Activated B cell treated with CpG ODN at 0.5 μM for 24 hours (primary cell): ENCODE measurements around the gene PRR7. TPM values are rescaled to one million over a fixed set of nuclear protein-coding genes. Genes with fewer than 3 reads are reported as not detected.

Source experiments
- ATAC-seq: fragments of 200-7000 bp; cut with Tn5 transposase; one replicate; pipeline ENCODE4 v1.10.0; 2021; ENCODE audit warnings: low read depth, mild to moderate bottlenecking, moderate library complexity
- CTCF ChIA-PET: fragments of 350-600 bp; sonication (Branson Sonifier 250); formaldehyde crosslinking; loops from one replicate; lab custom pipeline; 2021; ENCODE audit warnings: antibody characterized with exemption; lab: Charles Lee
- POLR2A ChIA-PET: fragments of 350-600 bp; sonication (Branson Sonifier 250); formaldehyde crosslinking; loops from one replicate; lab custom pipeline; 2021; ENCODE audit warnings: antibody characterized with exemption; lab: Charles Lee
- DNase-seq: peaks from one replicate; pipeline ENCODE4 v3.0.0; 2022
- H3K27ac Mint-ChIP-seq: one replicate; pipeline ENCODE4 v1.8.0; 2020; ENCODE audit warnings: mixed read lengths
- H3K27me3 Mint-ChIP-seq: one replicate; pipeline ENCODE4 v1.8.0; 2021; ENCODE audit warnings: mixed read lengths
- H3K36me3 Mint-ChIP-seq: one replicate; pipeline ENCODE4 v1.8.0; 2021; ENCODE audit warnings: low read depth, mixed read lengths
- H3K4me1 Mint-ChIP-seq: one replicate; pipeline ENCODE4 v1.8.0; 2021; ENCODE audit warnings: mixed read lengths
- H3K4me3 Mint-ChIP-seq: one replicate; pipeline ENCODE4 v1.8.0; 2020; ENCODE audit warnings: mild to moderate bottlenecking, mixed read lengths
- H3K9me3 Mint-ChIP-seq: one replicate; pipeline ENCODE4 v1.8.0; 2020; ENCODE audit warnings: mixed read lengths
- CTCF ChIP-seq: fragments of 200-600 bp; IDR thresholded peaks from one replicate; pipeline ENCODE4 v1.8.0; 2022; ENCODE audit warnings: antibody characterized with exemption, mild to moderate bottlenecking
- intact Hi-C: fragments of 100-400 bp; cut with micrococcal nuclease; formaldehyde crosslinking; loops from one replicate; pipeline ENCODE4 v1.15.1; 2024
- total RNA-seq: library from RNA; stranded (reverse); gene quantifications from 2 replicates; pipeline ENCODE4 v1.2.3, GENCODE V29; 2022

The PRR7 gene
- total RNA-seq, 1 donor from 2014 or later: 3.2 TPM

DNA sequence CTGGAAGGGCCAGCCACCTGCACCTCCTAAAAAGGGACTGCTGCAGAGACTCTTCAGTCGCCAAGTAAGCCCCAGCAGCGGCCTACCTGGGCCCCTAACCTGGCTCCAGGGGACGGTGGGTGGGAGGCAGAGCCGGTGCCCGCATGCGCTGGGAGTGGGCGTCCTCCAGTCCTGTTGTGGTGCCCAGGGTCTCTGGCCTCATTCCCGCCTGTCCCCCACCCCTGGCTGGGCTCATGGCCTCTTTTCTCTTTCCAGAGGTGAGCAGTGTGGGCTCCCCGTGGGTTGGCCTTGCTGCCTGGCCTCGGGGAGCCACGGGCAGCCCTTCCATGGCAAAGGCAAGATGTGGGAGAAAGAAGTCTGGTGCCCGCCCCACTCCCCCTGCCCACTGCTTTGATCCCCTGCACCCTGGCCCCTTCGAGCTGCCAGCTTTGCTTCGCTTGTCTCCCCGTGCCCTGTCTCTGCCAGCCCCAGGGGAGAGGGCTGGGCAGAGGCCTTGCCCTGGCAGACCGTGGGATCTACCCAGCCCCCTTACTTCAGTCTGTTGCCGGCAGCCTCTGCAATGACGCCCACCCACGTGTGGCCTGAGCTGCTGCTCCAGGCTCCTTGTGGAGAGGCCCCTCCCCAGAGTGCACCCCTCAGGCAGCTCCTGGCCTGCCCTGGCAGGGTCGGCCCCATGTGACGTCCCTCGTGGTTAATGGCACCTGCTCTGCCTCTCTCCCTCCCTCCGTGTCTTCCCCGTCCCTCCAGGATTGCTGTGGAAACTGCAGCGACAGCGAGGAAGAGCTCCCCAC is 5.4 kb upstream of the PRR7 start:
- Mint-ChIP-seq H3K4me1 (peaks cover 34% of the 10 kb centered on the region), H3K27me3 (no peaks in the 10 kb centered on the region), H3K36me3 (peaks cover 60% of the 10 kb centered on the region), H3K27ac (no peak overlapping the region), H3K9me3 (no peaks in the 10 kb centered on the region), H3K4me3 (no peak overlapping the region)
- TF ChIP-seq CTCF: no peak
- DNase-seq (no peak), ATAC-seq (no peak)
- intact Hi-C loops: no loop called here
- CTCF ChIA-PET: interaction anchor here (1.4 to 2.0 kb wide), 2 partner anchors 14 to 37 kb away, joined by 5 to 10 read pairs; no protein-coding TSS in a partner anchor
- POLR2A ChIA-PET: interaction anchor here (1.2 to 11.5 kb wide), 4 partner anchors 12 to 69 kb away, joined by 4 to 296 read pairs (median 6); partner anchors contain the start of gene GRK6

GRCh38 chr5:177442066-177442826 is 4.4 kb upstream of the PRR7 start:
- H3K4me3 Mint-ChIP-seq: no peak overlapping the region
- POLR2A ChIA-PET: interaction anchor here (1.7 to 11.5 kb wide), 3 partner anchors 13 to 38 kb away, joined by 8 to 296 read pairs (median 66); partner anchors contain the start of gene GRK6
- no peak for ATAC-seq

DNA sequence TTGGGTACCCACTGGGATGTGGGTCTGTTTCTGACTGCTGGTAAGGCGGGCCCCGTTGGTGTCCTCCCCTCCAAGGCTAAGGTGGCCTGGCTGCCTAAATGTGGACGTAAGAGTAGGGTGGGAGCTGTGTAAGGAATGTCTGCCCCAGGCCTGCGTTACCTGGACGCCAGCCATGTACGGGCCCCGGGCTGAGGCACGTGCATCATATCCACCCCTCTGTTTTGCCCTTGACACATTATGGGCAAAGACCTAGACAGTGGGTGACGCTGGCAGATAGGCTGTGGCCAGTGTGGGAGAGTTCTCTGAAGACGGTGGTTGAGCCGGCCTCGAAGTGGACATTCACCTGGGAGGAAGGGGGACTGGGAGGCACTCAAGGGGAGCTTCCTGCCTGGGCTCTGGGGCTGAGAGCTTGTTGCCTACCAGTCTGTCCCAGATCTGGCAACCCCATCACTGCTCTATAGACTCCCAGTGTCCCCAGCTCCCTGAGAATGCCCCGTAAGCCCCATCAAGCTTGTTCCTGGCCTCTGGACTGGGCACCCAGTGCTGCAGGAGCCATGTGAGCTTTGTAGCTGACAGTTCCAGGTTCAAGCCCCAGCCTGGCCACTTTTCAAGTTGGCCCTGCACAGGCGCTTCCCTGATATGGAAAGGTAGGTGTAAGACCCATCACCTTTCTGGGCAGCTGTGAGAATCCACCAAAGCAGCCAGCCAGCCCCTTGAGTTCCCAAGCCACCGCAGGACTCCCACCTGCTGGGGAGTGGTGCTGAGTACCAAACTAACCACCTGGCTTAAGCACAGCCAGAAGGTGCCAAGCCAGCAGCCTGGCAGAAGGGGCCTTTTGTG is 3.2 kb upstream of the PRR7 start:
- H3K4me3 Mint-ChIP-seq: no peak overlapping the region
- peaks cover 39% of the 10 kb centered on the region for H3K36me3 Mint-ChIP-seq
- intact Hi-C loops: no loop called here
- no peaks in the 10 kb centered on the region for H3K27me3 Mint-ChIP-seq
- ATAC-seq (no peak), DNase-seq (no peak)
- POLR2A ChIA-PET: interaction anchor here (1.4 to 11.5 kb wide), 3 partner anchors 9 to 40 kb away, joined by 3 to 296 read pairs (median 66); partner anchors contain the start of gene GRK6
- H3K27ac Mint-ChIP-seq: peak overlapping the region; percentile 86
- no peak for TF ChIP-seq CTCF
- peaks cover 38% of the 10 kb centered on the region for H3K4me1 Mint-ChIP-seq
- CTCF ChIA-PET: interaction anchor here (0.8 to 13.5 kb wide), 3 partner anchors 12 to 40 kb away, joined by 3 to 293 read pairs (median 29); partner anchors contain the start of gene PFN3
- H3K9me3 Mint-ChIP-seq: no peaks in the 10 kb centered on the region

More at GRCh38 chr5:177442066-177442826, 4.4 kb upstream of the PRR7 start:
- no peak for DNase-seq
- H3K27ac Mint-ChIP-seq: peak overlapping the region; percentile 51
- H3K9me3 Mint-ChIP-seq: no peaks in the 10 kb centered on the region
- H3K4me1 Mint-ChIP-seq: peaks cover 31% of the 10 kb centered on the region
- CTCF ChIA-PET: interaction anchor here (1.4 to 4.9 kb wide), 3 partner anchors 12 to 38 kb away, joined by 5 to 29 read pairs (median 10); no protein-coding TSS in a partner anchor
- H3K27me3 Mint-ChIP-seq: no peaks in the 10 kb centered on the region
- intact Hi-C loops: no loop called here
- TF ChIP-seq CTCF: no peak
- peaks cover 50% of the 10 kb centered on the region for H3K36me3 Mint-ChIP-seq

DNA sequence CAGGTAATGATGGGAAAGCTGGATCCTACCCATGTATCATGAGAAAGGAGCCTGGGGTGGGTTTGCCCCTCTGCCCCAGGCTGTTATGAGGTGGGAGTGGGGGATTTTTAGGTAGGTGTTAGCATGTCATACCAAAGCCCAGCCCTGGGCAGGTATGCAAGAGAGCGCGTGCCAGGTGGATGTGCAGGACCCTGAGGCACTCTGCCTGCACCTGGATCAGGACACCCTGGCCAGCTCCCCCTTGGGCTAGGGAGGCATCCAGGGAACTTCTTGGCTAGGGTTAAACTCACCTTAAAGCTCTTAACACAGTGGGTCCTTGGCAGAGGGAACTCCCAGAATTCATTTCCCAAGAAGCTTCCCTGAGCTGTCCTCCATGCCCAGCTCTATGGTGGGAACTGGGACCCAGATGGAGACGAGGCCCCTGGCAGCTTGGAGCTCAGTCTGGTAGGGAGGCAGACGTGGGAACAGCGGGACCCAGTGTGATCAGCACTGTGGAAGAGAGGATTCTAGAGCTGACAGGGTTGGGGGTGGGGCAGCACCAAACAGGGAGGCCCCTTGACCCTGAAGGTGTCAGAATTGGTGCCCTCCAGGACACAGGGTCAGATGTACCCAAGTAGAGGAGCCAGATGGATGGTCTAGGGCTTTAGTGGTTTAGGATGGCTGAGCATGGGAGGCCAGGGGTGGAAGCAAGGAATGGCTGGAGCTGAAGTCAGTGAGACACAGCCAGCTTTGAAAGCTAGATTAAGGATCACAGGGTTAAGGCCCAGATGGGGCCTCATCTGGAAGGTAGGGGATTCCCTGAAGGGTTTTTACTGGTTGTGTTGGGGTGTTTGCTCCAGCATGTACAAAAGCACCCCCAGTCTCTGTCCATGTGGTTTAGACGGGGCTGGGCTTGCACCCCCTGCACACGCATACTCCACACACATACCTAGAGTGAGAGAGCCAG is 2.2 kb upstream of the PRR7 start:
- ChIA-PET CTCF (interaction anchor here (0.8 to 13.5 kb wide), 4 partner anchors 10 to 74 kb away, joined by 3 to 293 read pairs (median 16); partner anchors contain the start of gene PFN3), POLR2A (interaction anchor here (0.7 to 11.5 kb wide), 5 partner anchors 8 to 41 kb away, joined by 3 to 296 read pairs (median 5); partner anchors contain the start of gene GRK6)
- no peak for TF ChIP-seq CTCF
- H3K4me3 Mint-ChIP-seq: peak overlapping the region; percentile 75
- H3K27ac Mint-ChIP-seq: peak overlapping the region; percentile 86
- peaks cover 32% of the 10 kb centered on the region for H3K36me3 Mint-ChIP-seq
- DNase-seq: no peak
- H3K4me1 Mint-ChIP-seq: peaks cover 44% of the 10 kb centered on the region
- no peaks in the 10 kb centered on the region for H3K9me3 Mint-ChIP-seq
- no peak for ATAC-seq
- no peaks in the 10 kb centered on the region for H3K27me3 Mint-ChIP-seq
- intact Hi-C loops: no loop called here
